ENCODE measurements around the gene DPF3. TPM values are rescaled to one million over a fixed set of nuclear protein-coding genes. Genes with fewer than 3 reads are reported as not detected.

DPF3 gene
- total and polyA plus RNA-seq, 2 of the 13 experiments (the other 11 are each of a cell fraction or from before 2014, with no cell fraction given), result 0.09 to 0.60 TPM

GRCh38 chr14:72708222-72708621 lies 185.7 kb downstream of the DPF3 start:
- Histone ChIP-seq H2AFZ (ENCODE audit: low read length) (no peak overlapping the region), H3K9ac (ENCODE audit: insufficient read depth, low read depth, low read length) (no peak overlapping the region), H3K4me1 (ENCODE audit: insufficient read depth, low read length) (peaks cover 4% of the 10 kb centered on the region; the same call in 1 of the 2 replicates), H3K79me2 (ENCODE audit: insufficient read depth, low read length) (no peaks in the 10 kb centered on the region), H3K4me2 (ENCODE audit: low read depth, low read length) (no peak overlapping the region), H4K20me1 (ENCODE audit: insufficient read depth, low read length) (no peaks in the 10 kb centered on the region), H3K36me3 (replicated peaks in 1 of 2; ENCODE audit: control insufficient read depth in 1 of 2, insufficient read depth in 2 of 2, low read length in 2 of 2) (no peaks in the 10 kb centered on the region), H3K9me3 (ENCODE audit: low read length) (no peaks in the 10 kb centered on the region), H3K27me3 (ENCODE audit: control insufficient read depth in 1 of 2, insufficient read depth in 2 of 2, low read length in 2 of 2) (no peaks in the 10 kb centered on the region), H3K27ac (ENCODE audit: extremely low read length, insufficient read depth, low read length) (no peak overlapping the region), H3K4me3 (replicated peaks in 1 of 3; ENCODE audit: insufficient read depth in 1 of 3, low read depth in 2 of 3, low read length in 3 of 3) (no peak overlapping the region)
- WGBS (ENCODE audit: low lambda C conversion rate), result 60% methylated on average over 10 of the region's 12 CpGs
- ChIA-PET POLR2A (no interaction called here), CTCF (ENCODE audit: low intra/inter-chr PET ratio, low total read pairs) (no interaction called here)
- FAIRE-seq, result no peak
- intact Hi-C loops (cut with micrococcal nuclease; ENCODE audit: unreplicated experiment) (no loop called here), in situ Hi-C loops (cut with HindIII; ENCODE audit: extremely low pct_ligation_motif_present, low pct_unique_long_range_greater_than_20kb) (no loop called here)
- no TSS peak for BruUV-seq (replicated peaks)
- no peak for ATAC-seq
- no peak for DNase-seq (ENCODE audit: low spot score)
- TF ChIP-seq FOXA1 (IDR thresholded peaks at IDR 0.05) (no peak), FOXA1 (CRISPR knock-in tag; IDR thresholded peaks at IDR 0.05) (no peak), ZNF224 (CRISPR knock-in tag; IDR thresholded peaks at IDR 0.05) (no peak), ZNF777 (CRISPR knock-in tag; IDR thresholded peaks at IDR 0.05) (no peak), REPIN1 (CRISPR knock-in tag; IDR thresholded peaks at IDR 0.05; ENCODE audit: borderline replicate concordance, low read depth) (no peak), CREM (IDR thresholded peaks at IDR 0.05) (no peak), CREM (CRISPR knock-in tag; IDR thresholded peaks at IDR 0.05) (no peak), ZNF556 (CRISPR knock-in tag; IDR thresholded peaks at IDR 0.05; ENCODE audit: borderline replicate concordance) (no peak), THRA (CRISPR knock-in tag; IDR thresholded peaks at IDR 0.05; ENCODE audit: borderline replicate concordance) (no peak), ZNF292 (CRISPR knock-in tag; IDR thresholded peaks at IDR 0.05; ENCODE audit: borderline replicate concordance, low read depth) (no peak), ZNF558 (CRISPR knock-in tag; IDR thresholded peaks at IDR 0.05; ENCODE audit: borderline replicate concordance) (no peak), ATF2 (CRISPR knock-in tag; IDR thresholded peaks at IDR 0.05) (no peak), FOXA3 (CRISPR knock-in tag; IDR thresholded peaks at IDR 0.05) (no peak), ZNF44 (CRISPR knock-in tag; IDR thresholded peaks at IDR 0.05) (no peak), ATF7 (IDR thresholded peaks at IDR 0.05) (no peak), ATF7 (CRISPR knock-in tag; IDR thresholded peaks at IDR 0.05) (no peak), RORA (CRISPR knock-in tag; IDR thresholded peaks at IDR 0.05) (no peak), MTERF4 (CRISPR knock-in tag; IDR thresholded peaks at IDR 0.05) (no peak), PRDM10 (CRISPR knock-in tag; IDR thresholded peaks at IDR 0.05; ENCODE audit: low read depth) (no peak), NFIC (IDR thresholded peaks at IDR 0.05; ENCODE audit: low read length) (no peak), RCOR2 (CRISPR knock-in tag; IDR thresholded peaks at IDR 0.05) (no peak)
